T-helper 2 cell treated with Interferon-gamma antibody and Interleukin-4, amounts not matched to agents 5 μg/mL and 100 μg/mL, for 36 hours (primary cell): Measurements from ENCODE around the gene PLCH1.

Source experiments
- DNase-seq: peaks from one replicate; pipeline ENCODE4 v3.0.0; 2021; ENCODE audit warnings: low spot score
- H3K27ac Mint-ChIP-seq: one replicate; pipeline ENCODE4 v1.8.0; 2021; ENCODE audit warnings: mild to moderate bottlenecking, mixed read lengths
- H3K27me3 Mint-ChIP-seq: one replicate; pipeline ENCODE4 v1.8.0; 2021; ENCODE audit warnings: low read depth, mixed read lengths
- H3K36me3 Mint-ChIP-seq: one replicate; pipeline ENCODE4 v1.8.0; 2021; ENCODE audit warnings: low read depth, mixed read lengths
- H3K4me1 Mint-ChIP-seq: one replicate; pipeline ENCODE4 v1.8.0; 2021; ENCODE audit warnings: low read depth, mixed read lengths
- H3K4me3 Mint-ChIP-seq: one replicate; pipeline ENCODE4 v1.8.0; 2022; ENCODE audit warnings: mild to moderate bottlenecking, moderate library complexity, mixed read lengths
- H3K9me3 Mint-ChIP-seq: one replicate; pipeline ENCODE4 v1.8.0; 2021; ENCODE audit warnings: mixed read lengths

The PLCH1 gene

GRCh38 chr3:155517903-155518302, 227.0 kb downstream of the PLCH1 start:
- DNase-seq: no peak
- H3K27ac Mint-ChIP-seq: no peak overlapping the region
- peaks cover 2% of the 10 kb centered on the region for H3K27me3 Mint-ChIP-seq
- peaks cover 10% of the 10 kb centered on the region for H3K4me1 Mint-ChIP-seq
- no peaks in the 10 kb centered on the region for H3K36me3 Mint-ChIP-seq
- peaks cover 3% of the 10 kb centered on the region for H3K9me3 Mint-ChIP-seq
- H3K4me3 Mint-ChIP-seq: no peak overlapping the region

GRCh38 chr3:155516439-155516838, 228.4 kb downstream of the PLCH1 start:
- Mint-ChIP-seq H3K4me1 (peaks cover 6% of the 10 kb centered on the region), H3K36me3 (peaks cover 2% of the 10 kb centered on the region), H3K27ac (no peak overlapping the region), H3K4me3 (no peak overlapping the region), H3K27me3 (peaks cover 2% of the 10 kb centered on the region), H3K9me3 (peaks cover 12% of the 10 kb centered on the region)
- no peak for DNase-seq

GRCh38 chr3:155512867-155513261, 232.0 kb downstream of the PLCH1 start:
- Mint-ChIP-seq H3K4me1 (no peaks in the 10 kb centered on the region), H3K4me3 (no peak overlapping the region), H3K27ac (no peak overlapping the region), H3K36me3 (peaks cover 2% of the 10 kb centered on the region), H3K27me3 (no peaks in the 10 kb centered on the region), H3K9me3 (peaks cover 12% of the 10 kb centered on the region)
- DNase-seq: no peak

- Mint-ChIP-seq H3K27me3 (no peaks in the 10 kb centered on the region), H3K36me3 (peaks cover 2% of the 10 kb centered on the region), H3K9me3 (peaks cover 12% of the 10 kb centered on the region), H3K27ac (no peak overlapping the region), H3K4me1 (no peaks in the 10 kb centered on the region), H3K4me3 (no peak overlapping the region)
- DNase-seq: no peak
Observed at GRCh38 chr3:155512175-155512866, 232.6 kb downstream of the PLCH1 start.

- H3K9me3 Mint-ChIP-seq: no peaks in the 10 kb centered on the region
- H3K27me3 Mint-ChIP-seq: no peaks in the 10 kb centered on the region
- no peaks in the 10 kb centered on the region for H3K36me3 Mint-ChIP-seq
Observed at GRCh38 chr3:155504682-155505081, 240.2 kb downstream of the PLCH1 start.

GRCh38 chr3:155502630-155503029, 242.2 kb downstream of the PLCH1 start:
- H3K4me1 Mint-ChIP-seq: no peaks in the 10 kb centered on the region
- no peaks in the 10 kb centered on the region for H3K9me3 Mint-ChIP-seq
- no peaks in the 10 kb centered on the region for H3K27me3 Mint-ChIP-seq
- H3K27ac Mint-ChIP-seq: no peak overlapping the region
- DNase-seq: no peak
- H3K4me3 Mint-ChIP-seq: no peak overlapping the region
- H3K36me3 Mint-ChIP-seq: no peaks in the 10 kb centered on the region

More at GRCh38 chr3:155504682-155505081, 240.2 kb downstream of the PLCH1 start:
- Mint-ChIP-seq H3K27ac (no peak overlapping the region), H3K4me3 (no peak overlapping the region), H3K4me1 (no peaks in the 10 kb centered on the region)
- no peak for DNase-seq

- Mint-ChIP-seq H3K27ac (no peak overlapping the region), H3K27me3 (no peaks in the 10 kb centered on the region), H3K36me3 (no peaks in the 10 kb centered on the region), H3K4me3 (no peak overlapping the region), H3K9me3 (no peaks in the 10 kb centered on the region), H3K4me1 (peaks cover under 1% of the 10 kb centered on the region)
- DNase-seq: no peak
Observed at GRCh38 chr3:155500194-155500818, 244.6 kb downstream of the PLCH1 start.

GRCh38 chr3:155497930-155498647, 246.8 kb downstream of the PLCH1 start:
- no peak overlapping the region for H3K27ac Mint-ChIP-seq
- no peak for DNase-seq
- H3K4me1 Mint-ChIP-seq: peaks cover 11% of the 10 kb centered on the region
- no peaks in the 10 kb centered on the region for H3K36me3 Mint-ChIP-seq
- H3K4me3 Mint-ChIP-seq: no peak overlapping the region
- H3K27me3 Mint-ChIP-seq: no peaks in the 10 kb centered on the region
- no peaks in the 10 kb centered on the region for H3K9me3 Mint-ChIP-seq

GRCh38 chr3:155496206-155496605, 248.7 kb downstream of the PLCH1 start:
- Mint-ChIP-seq H3K27me3 (no peaks in the 10 kb centered on the region), H3K4me1 (peaks cover 11% of the 10 kb centered on the region), H3K27ac (no peak overlapping the region), H3K4me3 (no peak overlapping the region), H3K36me3 (no peaks in the 10 kb centered on the region), H3K9me3 (no peaks in the 10 kb centered on the region)
- DNase-seq: no peak

- DNase-seq: no peak
- Mint-ChIP-seq H3K36me3 (no peaks in the 10 kb centered on the region), H3K4me1 (peaks cover 11% of the 10 kb centered on the region), H3K27ac (no peak overlapping the region), H3K4me3 (no peak overlapping the region), H3K27me3 (no peaks in the 10 kb centered on the region), H3K9me3 (no peaks in the 10 kb centered on the region)
Observed at GRCh38 chr3:155495387-155495786, 249.5 kb downstream of the PLCH1 start.

GRCh38 chr3:155494332-155494731, 250.5 kb downstream of the PLCH1 start:
- Mint-ChIP-seq H3K4me3 (no peak overlapping the region), H3K27me3 (no peaks in the 10 kb centered on the region), H3K27ac (no peak overlapping the region), H3K4me1 (peaks cover 11% of the 10 kb centered on the region), H3K9me3 (no peaks in the 10 kb centered on the region), H3K36me3 (no peaks in the 10 kb centered on the region)
- DNase-seq: no peak

GRCh38 chr3:155492841-155493240, 252.0 kb downstream of the PLCH1 start:
- DNase-seq: no peak
- no peaks in the 10 kb centered on the region for H3K36me3 Mint-ChIP-seq
- H3K4me1 Mint-ChIP-seq: peaks cover 11% of the 10 kb centered on the region
- no peaks in the 10 kb centered on the region for H3K27me3 Mint-ChIP-seq
- H3K4me3 Mint-ChIP-seq: no peak overlapping the region
- H3K27ac Mint-ChIP-seq: no peak overlapping the region
- H3K9me3 Mint-ChIP-seq: no peaks in the 10 kb centered on the region

GRCh38 chr3:155491696-155492095, 253.2 kb downstream of the PLCH1 start:
- Mint-ChIP-seq H3K4me1 (peaks cover 11% of the 10 kb centered on the region), H3K36me3 (no peaks in the 10 kb centered on the region), H3K27ac (no peak overlapping the region), H3K27me3 (no peaks in the 10 kb centered on the region), H3K4me3 (no peak overlapping the region), H3K9me3 (no peaks in the 10 kb centered on the region)
- no peak for DNase-seq

GRCh38 chr3:155488671-155489070, 256.2 kb downstream of the PLCH1 start:
- no peak overlapping the region for H3K4me3 Mint-ChIP-seq
- no peaks in the 10 kb centered on the region for H3K4me1 Mint-ChIP-seq
- DNase-seq: no peak

More at GRCh38 chr3:155488671-155489070, 256.2 kb downstream of the PLCH1 start:
- no peak overlapping the region for H3K27ac Mint-ChIP-seq
- no peaks in the 10 kb centered on the region for H3K27me3 Mint-ChIP-seq
- no peaks in the 10 kb centered on the region for H3K9me3 Mint-ChIP-seq
- no peaks in the 10 kb centered on the region for H3K36me3 Mint-ChIP-seq
